Endothelial cell of umbilical vein (primary cell): ENCODE results near the gene HIVEP3.

ENCODE experiments used
- CTCF ChIP-seq, 2 donors: IDR thresholded peaks; 1 replicate in 1 of 2; 2 replicates in 1 of 2; pipeline ENCODE4 v1.5.1; 2011; ENCODE audit warnings: low read length in 2 of 2, mild to moderate bottlenecking in 2 of 2, moderate library complexity in 2 of 2, control low read depth in 1 of 2, inconsistent platforms in 1 of 2, low read depth in 1 of 2; ENCODE audit not compliant: insufficient read depth in 1 of 2; ENCODE audit errors: extremely low read depth in 1 of 2
- EZH2 ChIP-seq: IDR thresholded peaks from 2 replicates; pipeline ENCODE4 v1.6.1; 2012; ENCODE audit warnings: borderline replicate concordance, low read depth, mild to moderate bottlenecking, moderate library complexity, low read length, inconsistent platforms; ENCODE audit not compliant: severe bottlenecking
- POLR2AphosphoS5 ChIP-seq: IDR thresholded peaks from 2 replicates; pipeline ENCODE4 v1.6.1; 2012; ENCODE audit warnings: low read depth, mild to moderate bottlenecking, control low read depth, low read length, moderate library complexity; ENCODE audit not compliant: insufficient read depth

- TF ChIP-seq CTCF (IDR thresholded peaks at IDR 0.05; ENCODE audit: extremely low read depth in 1 of 2, insufficient read depth in 1 of 2, low read depth in 1 of 2, low read length in 2 of 2) (no peak), POLR2AphosphoS5 (no peak), EZH2 (no peak)
These were observed 269.2 kb downstream of the HIVEP3 start for GRCh38 chr1:41649396-41650027.
